Stomach (tissue), 9 donors: Measurements from ENCODE around the gene FAM20C. TPM values are rescaled to one million over a fixed set of nuclear protein-coding genes. Genes with fewer than 3 reads are reported as not detected.
A peak's percentile ranks its signal among the peaks of the same experiment; 100 is the strongest.

Experiments used
- DNase-seq, 2 donors: peaks; one replicate each; pipeline versions ENCODE4 v3.0.0 to v3.0.0-alpha.2; 2013 to 2019
- H3K27ac ChIP-seq, 5 donors: fragments of 200-600 bp in 4 of 5; sonication (generic) in 4 of 5; one replicate each; pipeline ENCODE4 v1.5.1; 2013 to 2019; ENCODE audit warnings: mild to moderate bottlenecking in 1 of 5, moderate library complexity in 1 of 5
- H3K27me3 ChIP-seq, 3 donors: fragments of 200-600 bp; sonication (generic); one replicate each; pipeline ENCODE4 v1.5.1; 2017 to 2019; ENCODE audit warnings: mixed run types in 1 of 3
- H3K36me3 ChIP-seq, 4 donors: fragments of 200-600 bp; sonication (generic); 1 replicate in 3 of 4; 2 replicates in 1 of 4; pipeline ENCODE4 v1.5.1; 2016 to 2019
- H3K4me1 ChIP-seq, 4 donors: fragments of 200-600 bp; sonication (generic); one replicate each; pipeline ENCODE4 v1.5.1; 2016 to 2019
- H3K4me3 ChIP-seq, 4 donors: fragments of 200-600 bp; sonication (generic) in 3 of 4; one replicate each; pipeline ENCODE4 v1.5.1; 2016 to 2019; ENCODE audit warnings: mild to moderate bottlenecking in 1 of 4
- H3K9me3 ChIP-seq, 4 donors: fragments of 200-600 bp; sonication (generic); one replicate each; pipeline ENCODE4 v1.5.1; 2016 to 2019
- CTCF ChIP-seq, 7 experiments: fragments of 450-650 bp in 4 of 7; fragments of 200-600 bp in 3 of 7; sonication (generic) in 3 of 7; IDR thresholded peaks; one replicate each; pipeline ENCODE4 v1.5.1; 2016 to 2019; ENCODE audit warnings: antibody characterized with exemption in 7 of 7, control low read depth in 2 of 7, mild to moderate bottlenecking in 1 of 7
- EP300 ChIP-seq: sonication (generic); formaldehyde crosslinking; IDR thresholded peaks from one replicate; pipeline ENCODE4 v1.6.1; 2017; ENCODE audit warnings: antibody characterized with exemption
- POLR2A ChIP-seq, 4 donors: fragments of 450-650 bp; IDR thresholded peaks; one replicate each; pipeline ENCODE4 v1.6.1; 2016; ENCODE audit warnings: antibody characterized with exemption in 4 of 4, control low read depth in 2 of 4, mild to moderate bottlenecking in 1 of 4, moderate library complexity in 1 of 4
- POLR2AphosphoS5 ChIP-seq, 3 donors: sonication (generic); formaldehyde crosslinking; IDR thresholded peaks; one replicate each; pipeline ENCODE4 v1.6.1; 2016; ENCODE audit warnings: antibody characterized with exemption in 3 of 3
- WGBS, 5 donors: extraction: QIAGEN DNeasy Blood & Tissue Kit in 3 of 5; methylation state at CpG; one replicate each; pipeline versions ENCODE4 v1.1.5 to v1.1.7; 2013 to 2018; 5-methylcytosine and 5-hydroxymethylcytosine counted together
- intact Hi-C: fragments of 100-400 bp; cut with DNase I; formaldehyde crosslinking; loops from one replicate; pipeline ENCODE4 v1.15.1; 2023; ENCODE audit warnings: low total_unique reads
- polyA plus RNA-seq, 3 donors: library from polyadenylated mRNA; stranded (reverse); fragments of 200-250 nt; gene quantifications; one replicate each; pipeline ENCODE4 v1.2.3, GENCODE V29; 2013
- total RNA-seq, 5 donors: library from RNA; depleted of rRNA; stranded (reverse); fragments of >200 nt; gene quantifications; one replicate each; pipeline versions ENCODE4 v1.1.0 to v1.2.3, GENCODE V29; 2014 to 2016
- donor health status: healthy with polysubstance abuse.
- donor health status: Bipolar disorder and iron deficiency.
- donor health status: healthy.

Gene FAM20C
- total and polyA plus RNA-seq, 8 donors, result 19.1 to 89.8 (median 34.5) TPM

- intact Hi-C loops, result no loop called here
- no peak for TF ChIP-seq POLR2A (IDR thresholded peaks at IDR 0.05)
- TF ChIP-seq EP300, result peak; percentile 77
- TF ChIP-seq POLR2AphosphoS5 (IDR thresholded peaks at IDR 0.05), result peak; percentile 68 to 93 (median 73)
- no peak for TF ChIP-seq CTCF (IDR thresholded peaks at IDR 0.05)
- Histone ChIP-seq H3K4me1 (peaks cover 43 to 75% (median 64%) of the 10 kb centered on the region in 4 donors), H3K4me3 (no peak overlapping the region), H3K27me3 (no peaks in the 10 kb centered on the region), H3K27ac (peak overlapping the region; percentile 16 to 95 (median 91)), H3K36me3 (peaks cover 5 to 31% (median 20%) of the 10 kb centered on the region in 4 donors), H3K9me3 (no peaks in the 10 kb centered on the region)
- peak; percentile 52 to 90 for DNase-seq
- WGBS, 5 donors, result 51 to 84% (median 77%) methylated on average over 29 of the region's 29 CpGs
These were observed 37.0 kb downstream of the FAM20C start for GRCh38 chr7:229184-229964.

GRCh38 chr7:230274-230673 is 37.9 kb downstream of the FAM20C start:
- TF ChIP-seq POLR2AphosphoS5 (IDR thresholded peaks at IDR 0.05) (no peak), POLR2A (IDR thresholded peaks at IDR 0.05) (no peak), CTCF (IDR thresholded peaks at IDR 0.05) (no peak), EP300 (no peak)
- no peaks in the 10 kb centered on the region for H3K9me3 ChIP-seq
- intact Hi-C loops, result no loop called here
- WGBS, 5 donors, result 53 to 80% (median 79%) methylated on average over 8 to 17 of the region's 17 CpGs
- no peaks in the 10 kb centered on the region for H3K27me3 ChIP-seq
- H3K4me3 ChIP-seq, result no peak overlapping the region
- peaks cover 5 to 31% (median 20%) of the 10 kb centered on the region in 4 donors for H3K36me3 ChIP-seq
- DNase-seq, result no peak
- peak overlapping the region in 4 of 5 donors; percentile 81 to 95 (median 92) for H3K27ac ChIP-seq
- peaks cover 51 to 84% (median 73%) of the 10 kb centered on the region in 4 donors for H3K4me1 ChIP-seq

DNA sequence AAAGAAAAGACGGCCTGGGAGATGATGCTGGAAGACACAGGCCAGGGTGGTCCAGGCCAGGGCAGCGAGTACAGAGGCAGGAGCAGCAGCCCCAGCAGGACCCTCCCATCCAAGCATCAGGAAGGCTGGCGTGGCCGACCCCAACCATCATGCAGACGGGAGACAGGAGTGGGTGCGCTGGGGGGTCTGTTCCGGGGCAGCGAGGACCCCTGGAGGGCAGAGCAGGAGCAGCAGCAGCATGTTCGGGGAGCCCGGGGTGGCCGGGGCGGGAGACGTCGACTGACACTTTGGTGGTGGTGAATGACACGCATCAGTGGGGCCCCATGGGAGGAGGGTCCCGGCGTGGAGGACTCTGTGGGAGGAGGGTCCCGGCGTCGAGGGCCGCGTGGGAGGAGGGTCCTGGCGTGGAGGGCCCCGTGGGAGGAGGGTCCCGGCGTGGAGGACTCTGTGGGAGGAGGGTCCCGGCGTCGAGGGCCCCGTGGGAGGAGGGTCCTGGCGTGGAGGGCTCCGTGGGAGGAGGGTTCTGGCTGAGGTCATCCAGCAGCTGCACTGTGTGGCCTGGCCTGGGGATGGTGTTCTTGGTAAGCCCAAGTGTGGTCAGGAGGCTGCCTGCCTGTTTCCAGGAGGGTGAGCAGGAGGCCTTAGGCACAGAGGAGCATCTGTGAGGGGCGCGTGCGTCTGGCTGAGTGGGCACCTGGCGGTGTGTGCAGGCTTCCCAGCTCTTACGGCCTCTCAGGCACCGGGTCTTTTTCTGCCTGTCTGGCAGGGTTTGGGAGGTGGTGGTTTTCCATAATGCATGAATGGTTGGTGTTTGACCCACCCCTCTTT is 38.9 kb downstream of the FAM20C start:
- Histone ChIP-seq H3K4me1 (peaks cover 58 to 88% (median 80%) of the 10 kb centered on the region in 4 donors), H3K36me3 (peaks cover 5 to 26% (median 18%) of the 10 kb centered on the region in 4 donors)
- WGBS, 5 donors, result 68 to 90% (median 89%) methylated on average over 36 to 38 of the region's 38 CpGs

More for the DNA sequence above, 38.9 kb downstream of the FAM20C start:
- DNase-seq, result no peak
- peak in 2 of 7 experiments; percentile 5 to 28 for TF ChIP-seq CTCF (IDR thresholded peaks at IDR 0.05)
- no peak for TF ChIP-seq EP300
- Histone ChIP-seq H3K27me3 (no peaks in the 10 kb centered on the region), H3K27ac (peak overlapping the region in 4 of 5 donors; percentile 84 to 95 (median 92)), H3K9me3 (no peaks in the 10 kb centered on the region), H3K4me3 (no peak overlapping the region)
- intact Hi-C loops, result no loop called here
